Left hindlimb (tissue), 1 donor: Measurements from ENCODE around the gene GGTA1.
"Not testable (repeated sequence)": the region's sequence is repeated elsewhere in the genome, so short reads cannot be mapped to it uniquely, and the experiment has no call there.

Source experiments
- DNase-seq: peaks from one replicate; pipeline ENCODE4 v3.0.0-alpha.2; 2018

The GGTA1 gene

DNA sequence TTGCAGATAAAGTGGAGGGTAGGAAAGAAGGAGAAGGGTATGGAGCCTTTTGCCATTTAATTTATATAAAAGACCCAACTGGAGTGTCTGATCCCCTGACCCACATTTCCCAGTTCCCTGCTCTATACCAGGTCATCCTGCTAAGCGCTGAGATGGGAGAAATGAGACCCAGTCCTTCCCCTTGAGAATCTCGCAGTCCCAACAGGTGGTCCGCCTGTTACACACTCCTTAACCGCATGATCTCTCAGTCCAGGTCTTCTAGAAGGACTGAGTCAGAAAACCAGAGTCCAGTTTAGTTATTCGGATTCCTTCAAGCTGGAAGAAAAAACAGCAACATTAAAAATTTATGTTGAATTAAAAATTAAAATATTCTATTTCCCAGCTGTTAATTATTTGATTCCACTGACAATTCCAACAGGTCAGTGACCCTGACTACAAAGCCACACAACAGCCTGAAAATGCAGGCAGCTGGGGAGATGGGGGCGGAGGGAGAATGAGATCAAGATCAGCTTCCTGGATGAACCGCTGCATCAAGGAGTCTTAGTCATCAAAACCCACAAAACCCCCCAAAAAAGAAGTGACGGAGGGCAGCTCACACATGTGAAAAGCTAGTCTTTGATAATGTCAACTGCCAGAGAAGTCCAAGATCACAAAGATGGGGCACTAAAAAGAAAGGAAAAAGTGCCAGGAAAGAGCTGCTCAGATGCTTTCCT is 44.0 kb downstream of the GGTA1 start:
- no peak for DNase-seq

DNA sequence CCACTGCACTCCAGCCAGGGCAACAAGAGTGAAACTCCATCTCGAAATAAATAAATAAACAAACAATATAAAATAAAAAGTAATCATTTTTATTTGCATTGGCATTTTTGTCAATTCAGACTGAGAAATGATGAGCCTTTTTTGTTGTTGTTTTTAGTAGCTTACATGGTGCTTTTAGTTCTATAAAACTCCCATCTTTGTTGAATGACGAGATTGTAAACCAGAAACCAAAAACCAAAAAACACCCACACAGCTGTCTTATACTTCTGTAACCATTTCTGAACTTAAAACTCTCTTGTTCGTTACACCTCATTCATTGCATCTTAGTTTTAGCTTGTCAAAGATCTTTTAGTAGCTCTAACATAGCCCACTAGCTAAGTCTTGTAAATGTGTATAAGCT is 44.7 kb downstream of the GGTA1 start:
- DNase-seq: no peak

DNA sequence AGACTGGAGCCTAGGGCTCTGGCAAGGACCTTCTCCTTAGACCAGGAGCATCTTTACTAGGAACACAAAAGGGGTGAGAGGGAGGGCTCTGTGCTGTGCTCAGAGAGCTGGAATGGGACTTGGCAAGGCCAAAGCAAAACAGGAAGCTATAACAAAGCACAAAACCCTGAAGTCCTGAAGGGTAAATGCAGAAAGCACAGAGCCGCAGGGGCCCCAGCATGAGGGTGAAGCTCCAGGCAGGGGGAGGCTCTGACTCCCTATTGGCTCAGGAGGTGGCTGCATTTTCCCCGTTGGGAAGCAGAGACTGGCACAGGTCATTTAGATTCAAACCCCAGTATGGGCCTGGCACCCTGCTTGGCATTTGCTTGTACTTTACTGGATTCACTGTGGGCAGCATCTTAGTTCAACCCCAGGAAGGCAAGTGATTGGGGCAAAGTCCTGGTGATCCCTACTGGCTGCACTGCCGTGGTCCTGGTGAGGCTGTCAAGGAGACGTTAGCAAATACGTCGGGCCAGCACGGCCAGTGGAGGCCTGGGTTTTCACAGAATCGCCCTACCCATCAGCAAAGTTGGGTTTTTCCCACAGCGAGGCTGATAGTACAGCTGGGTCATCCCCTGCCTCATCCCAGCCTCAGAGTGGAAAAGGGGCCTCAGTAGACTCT is 46.3 kb downstream of the GGTA1 start:
- DNase-seq: no peak

DNA sequence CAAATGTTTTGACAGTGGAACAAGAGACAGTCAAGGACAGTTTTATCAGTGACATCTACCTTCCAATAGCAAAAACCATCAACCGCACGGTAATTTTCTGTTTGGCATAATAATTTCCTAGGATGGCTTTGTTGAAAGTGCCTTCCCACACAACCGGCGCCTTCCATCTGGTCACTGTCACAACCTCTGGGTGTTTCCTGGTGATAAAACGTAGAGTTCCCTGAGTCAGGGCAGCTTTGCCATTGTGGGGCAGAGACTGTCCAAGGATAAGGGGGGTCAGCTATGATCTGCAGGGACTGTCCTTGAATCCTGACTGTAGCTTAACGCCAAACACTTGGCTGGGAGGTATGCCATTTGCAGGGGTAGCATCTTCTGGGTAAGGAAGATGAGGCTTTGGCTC is 47.6 kb downstream of the GGTA1 start:
- no peak for DNase-seq

DNA sequence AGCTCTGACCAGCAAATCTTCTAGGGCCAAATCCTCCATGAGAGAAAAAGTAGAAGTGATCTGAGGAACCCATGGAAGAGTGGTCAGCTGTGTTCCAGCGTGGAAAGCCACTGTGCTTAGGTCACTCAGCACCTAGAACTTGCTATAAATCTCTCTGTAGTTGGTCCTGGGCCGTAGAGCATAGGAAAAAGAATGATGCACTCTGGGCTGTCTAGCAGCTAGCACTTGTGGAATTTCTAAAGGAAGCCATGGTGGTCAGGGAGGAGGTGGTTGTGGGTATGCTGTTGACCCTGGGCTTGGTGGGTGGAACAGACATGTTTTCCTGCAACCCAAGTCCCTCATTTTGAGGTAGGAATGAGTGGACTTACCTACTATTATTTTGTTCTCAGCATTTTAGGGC is 48.1 kb downstream of the GGTA1 start:
- DNase-seq: no peak

DNA sequence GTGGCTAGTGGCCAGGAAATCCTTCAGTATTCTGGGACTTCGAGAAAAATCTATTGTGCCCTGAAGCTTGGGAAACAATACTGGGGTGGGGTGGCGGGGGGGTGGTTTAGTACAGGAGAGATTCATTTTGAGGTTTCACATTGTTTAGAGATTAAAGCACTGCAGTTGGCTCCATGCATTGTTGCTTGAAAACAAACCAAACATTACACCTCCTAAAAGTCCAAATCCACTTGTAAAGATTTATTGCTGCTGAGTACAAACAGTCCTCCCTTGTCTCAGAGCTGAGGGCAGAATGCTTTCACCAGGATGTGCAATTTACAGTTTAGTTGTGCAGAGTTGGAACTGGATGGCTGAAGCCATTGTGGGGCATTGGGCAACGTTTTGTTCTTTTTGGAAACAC is 49.4 kb downstream of the GGTA1 start:
- DNase-seq: no peak

DNA sequence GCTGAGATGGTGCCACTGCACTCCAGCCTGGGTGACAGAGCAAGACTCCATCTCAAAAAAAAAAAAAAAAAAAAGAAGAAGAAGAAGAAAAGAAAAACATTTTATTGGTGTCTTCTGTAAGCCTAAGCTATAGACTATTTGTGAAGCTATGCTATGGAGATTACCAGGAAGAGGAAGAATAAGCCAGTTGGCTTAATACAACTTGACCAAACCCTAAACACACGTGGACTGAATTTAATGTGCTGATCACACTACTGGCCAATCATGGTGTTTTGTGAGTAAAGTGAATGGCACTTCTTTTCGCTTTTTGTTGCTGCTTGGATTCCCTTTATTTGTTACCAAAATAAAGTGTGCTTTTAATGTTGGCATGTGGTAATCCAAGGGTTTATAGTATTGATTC is 49.9 kb downstream of the GGTA1 start:
- no peak for DNase-seq

DNA sequence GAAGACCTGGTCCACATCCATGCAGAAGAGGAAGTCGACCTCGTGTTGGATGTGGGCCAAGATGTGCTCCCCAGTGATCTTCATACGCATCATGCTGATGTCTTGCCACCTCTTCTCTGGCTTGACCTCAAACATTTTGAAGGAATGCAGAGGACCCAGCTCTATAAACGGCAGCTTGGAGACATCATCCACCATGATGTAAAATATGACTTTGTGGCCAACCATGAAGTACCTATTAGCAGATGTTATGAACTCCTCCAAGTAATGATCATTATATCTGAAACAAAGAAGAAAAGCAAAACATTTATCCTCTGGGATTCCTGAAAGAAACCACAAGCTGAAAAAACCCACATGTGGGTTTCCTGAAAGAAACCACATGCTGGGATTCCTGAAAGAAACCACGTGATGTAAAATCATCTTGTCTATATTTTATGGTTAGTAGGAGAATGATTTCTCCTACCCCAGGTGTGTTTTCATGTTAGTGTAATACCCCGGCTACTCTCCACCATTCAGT is 52.3 kb downstream of the GGTA1 start:
- no peak for DNase-seq

DNA sequence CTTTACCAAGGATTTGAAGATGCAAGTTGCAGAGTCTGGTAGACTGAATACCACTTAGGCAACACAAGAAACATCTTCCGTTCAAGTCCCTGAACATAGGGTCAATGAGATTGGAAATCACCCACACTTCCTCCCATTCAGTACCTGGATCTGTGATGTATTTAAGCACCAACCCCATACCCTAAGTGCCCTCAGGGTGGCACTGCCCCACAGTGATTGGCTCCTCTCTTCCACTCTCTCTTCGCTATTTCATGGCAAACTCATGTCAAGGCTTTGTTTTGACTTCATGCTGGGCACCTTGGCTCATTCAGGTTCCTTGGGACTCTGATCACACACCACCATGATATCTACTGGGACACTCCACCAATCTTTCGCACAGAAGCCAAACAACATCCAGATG is 53.7 kb downstream of the GGTA1 start:
- DNase-seq: no peak

DNA sequence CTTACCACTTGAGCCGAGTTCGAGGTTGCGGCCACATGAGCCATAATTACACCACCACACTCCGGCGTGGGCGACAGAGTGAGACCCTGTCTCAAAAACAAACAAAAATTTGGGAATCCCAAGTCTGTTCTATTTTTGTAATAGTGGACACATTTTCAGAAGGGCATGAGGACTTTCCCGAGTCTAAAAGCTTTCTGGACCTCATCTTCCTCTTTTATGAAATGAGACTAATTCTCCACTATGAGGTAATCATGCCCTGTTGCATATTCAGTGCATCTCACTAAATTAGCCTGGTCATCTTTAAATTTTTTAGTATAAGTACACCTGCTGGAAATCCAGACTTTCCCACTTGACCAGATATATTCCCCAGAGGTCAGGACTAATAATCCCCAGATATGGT is 55.7 kb downstream of the GGTA1 start:
- no peak for DNase-seq

DNA sequence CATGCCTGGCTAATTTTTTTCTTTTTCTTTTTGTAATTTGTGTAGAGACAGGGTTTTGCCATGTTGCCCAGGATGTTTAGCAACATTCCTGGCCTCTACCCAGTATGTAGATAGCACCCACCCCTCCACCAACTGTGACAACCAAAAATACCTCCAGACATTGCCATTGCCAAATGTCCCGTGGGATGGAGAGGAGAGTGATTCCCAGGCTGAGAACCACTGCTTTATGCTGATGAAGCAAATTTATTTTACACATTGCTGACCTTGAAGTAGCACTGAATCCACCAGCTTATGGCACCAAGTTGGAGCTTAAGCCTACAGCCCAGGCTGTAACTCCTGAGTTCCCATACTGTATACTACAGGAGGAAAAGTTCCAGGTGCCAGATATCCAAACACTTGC is 58.5 kb downstream of the GGTA1 start:
- no peak for DNase-seq

DNA sequence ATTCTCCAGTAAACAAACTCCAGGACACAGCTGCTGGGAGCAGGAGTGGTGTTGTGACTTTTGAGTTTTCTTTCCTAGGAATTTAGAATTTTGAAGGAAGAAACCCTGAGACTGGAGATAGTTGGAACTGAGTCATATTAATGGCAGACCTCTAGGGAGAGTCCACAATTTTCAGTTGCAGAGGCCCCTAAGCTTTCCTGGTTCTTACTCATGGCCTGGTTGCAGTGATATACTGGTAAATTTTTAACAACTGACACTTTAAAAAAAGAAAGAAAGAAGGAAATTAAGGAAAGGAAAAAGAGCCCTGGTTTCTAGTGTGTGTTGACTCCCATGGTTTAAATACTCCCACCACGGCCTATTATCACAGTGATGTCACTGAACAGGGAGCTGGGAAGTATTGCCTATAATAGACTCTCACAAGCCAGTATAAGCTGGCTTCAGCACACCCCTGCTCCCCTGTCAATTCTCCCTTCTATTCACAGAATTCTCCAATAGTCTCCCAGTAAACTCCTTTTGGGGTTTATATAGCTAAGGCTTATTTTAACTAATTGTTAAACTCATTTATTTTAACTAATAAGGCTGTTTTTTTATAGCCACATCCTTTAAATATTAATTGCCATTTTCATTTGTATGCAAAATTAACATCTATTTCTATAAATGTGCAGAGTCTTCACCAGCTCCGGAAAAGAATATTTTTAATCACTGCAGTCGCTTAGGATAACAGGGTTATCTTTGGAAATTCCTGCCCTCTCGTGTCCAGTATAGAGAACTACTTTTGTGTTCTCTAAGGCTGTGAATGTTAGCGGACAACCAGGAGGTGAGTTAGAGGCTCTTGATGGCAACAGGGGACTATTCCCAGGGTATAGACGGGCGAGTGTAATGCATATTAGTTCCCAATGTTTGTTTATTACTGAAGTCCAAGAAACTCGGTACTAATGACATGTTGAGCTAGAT is 59.7 kb downstream of the GGTA1 start:
- DNase-seq: no peak

DNA sequence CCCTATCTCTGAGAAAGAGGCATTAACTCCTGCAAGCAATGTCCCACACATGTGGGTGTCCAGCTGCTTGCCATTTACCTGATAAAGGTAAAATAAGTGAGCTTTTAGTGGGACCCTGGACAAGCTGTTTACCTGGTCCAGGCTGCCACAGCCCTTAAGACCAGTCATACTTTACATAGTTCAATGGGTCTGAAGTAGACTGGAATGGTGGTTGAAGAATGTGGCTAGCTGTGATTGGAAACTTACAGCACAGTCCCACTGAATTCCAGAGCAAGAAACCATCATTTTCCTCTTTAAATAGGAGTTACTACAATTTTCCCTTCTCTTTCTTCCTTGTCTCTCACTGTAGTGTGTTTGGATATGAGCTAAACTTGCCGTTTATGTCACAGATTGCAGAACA is 60.6 kb downstream of the GGTA1 start:
- no peak for DNase-seq

DNA sequence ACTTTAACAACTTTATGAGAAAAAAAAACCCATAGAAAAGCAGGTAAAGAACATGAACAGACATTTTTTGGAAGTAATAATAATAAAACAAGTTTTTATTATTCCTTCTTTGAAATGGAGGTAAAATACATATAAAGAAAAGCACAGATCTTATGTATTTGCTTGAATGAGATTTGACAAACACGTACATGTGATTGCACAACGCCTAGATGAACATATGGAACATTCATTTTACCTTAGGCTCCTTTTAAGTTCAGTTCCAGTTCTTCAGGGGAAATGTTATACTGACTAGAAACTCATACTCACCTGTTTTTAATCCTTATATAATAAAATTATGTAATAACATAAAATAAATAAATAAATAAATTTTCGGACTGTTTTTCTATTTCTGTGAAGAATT is 61.8 kb downstream of the GGTA1 start:
- no peak for DNase-seq

DNA sequence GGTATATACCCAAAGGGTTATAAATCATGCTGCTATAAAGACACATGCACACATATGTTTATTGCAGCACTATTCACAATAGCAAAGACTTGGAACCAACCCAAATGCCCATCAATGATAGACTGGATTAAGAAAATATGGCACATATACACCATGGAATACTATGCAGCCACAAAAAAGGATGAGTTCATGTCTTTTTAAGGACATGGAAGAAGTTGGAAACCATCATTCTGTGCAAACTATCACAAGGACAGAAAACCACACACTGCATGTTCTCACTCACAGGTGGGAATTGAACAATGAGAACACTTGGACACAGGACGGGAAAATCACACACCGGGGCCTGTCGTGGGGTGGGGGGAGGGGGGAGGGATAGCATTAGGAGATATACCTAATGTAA is 62.6 kb downstream of the GGTA1 start:
- DNase-seq: not testable (repeated sequence)

DNA sequence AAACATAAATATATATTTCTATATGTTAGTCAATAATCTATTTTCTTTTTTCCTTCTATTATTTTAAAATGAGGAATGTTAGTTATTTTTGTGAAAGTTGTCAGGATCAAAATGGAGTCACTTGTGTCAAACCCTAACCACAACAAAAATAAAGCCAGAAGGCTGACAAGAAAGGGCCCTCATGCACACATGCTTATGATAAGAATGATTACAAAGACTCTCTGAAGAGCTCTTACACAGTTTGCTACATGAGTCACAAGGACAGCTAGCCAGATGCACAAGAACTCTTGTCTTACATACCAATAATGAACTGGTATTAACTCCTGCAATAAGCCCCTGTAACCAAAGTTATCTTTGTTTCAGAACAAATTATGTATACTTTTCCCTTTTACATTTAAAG is 64.7 kb downstream of the GGTA1 start:
- no peak for DNase-seq

DNA sequence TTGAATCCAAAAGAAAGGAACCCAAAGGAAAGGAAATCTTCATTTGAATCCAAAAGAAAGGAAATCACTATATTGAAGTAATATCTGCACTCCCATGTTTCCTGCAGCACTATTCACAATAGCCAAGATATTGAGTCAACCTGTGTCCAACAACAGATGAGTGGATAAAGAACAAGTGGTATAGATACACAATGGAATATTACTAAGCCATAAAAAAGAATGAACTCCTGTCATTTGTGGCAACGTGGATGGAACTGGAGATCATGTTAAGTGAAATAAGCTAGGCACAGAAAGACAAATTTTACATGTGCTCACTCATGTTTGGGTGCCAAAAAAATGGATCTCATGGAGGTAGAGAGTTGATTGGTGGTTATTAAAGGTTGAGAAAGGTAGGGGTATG is 71.7 kb downstream of the GGTA1 start:
- no peak for DNase-seq

DNA sequence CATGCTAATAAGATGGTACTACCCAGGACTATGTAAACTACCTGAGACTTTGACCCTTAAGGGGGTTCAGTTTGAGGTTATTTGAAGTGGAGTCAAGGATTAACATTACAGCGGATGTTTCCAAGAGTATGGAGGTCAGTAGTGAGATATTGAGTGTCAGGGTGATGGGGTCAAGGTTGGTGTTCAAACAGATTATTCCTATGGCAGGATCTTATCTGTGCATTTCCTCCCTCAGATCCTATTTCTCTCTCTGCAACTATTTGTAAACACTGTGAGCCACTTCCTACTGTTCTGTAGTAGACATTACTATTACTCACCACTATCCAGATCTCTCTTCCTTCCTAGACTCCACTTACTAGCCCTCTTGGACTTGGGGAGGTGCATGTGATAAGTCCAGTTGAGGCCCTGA is 75.6 kb downstream of the GGTA1 start:
- DNase-seq: no peak

DNA sequence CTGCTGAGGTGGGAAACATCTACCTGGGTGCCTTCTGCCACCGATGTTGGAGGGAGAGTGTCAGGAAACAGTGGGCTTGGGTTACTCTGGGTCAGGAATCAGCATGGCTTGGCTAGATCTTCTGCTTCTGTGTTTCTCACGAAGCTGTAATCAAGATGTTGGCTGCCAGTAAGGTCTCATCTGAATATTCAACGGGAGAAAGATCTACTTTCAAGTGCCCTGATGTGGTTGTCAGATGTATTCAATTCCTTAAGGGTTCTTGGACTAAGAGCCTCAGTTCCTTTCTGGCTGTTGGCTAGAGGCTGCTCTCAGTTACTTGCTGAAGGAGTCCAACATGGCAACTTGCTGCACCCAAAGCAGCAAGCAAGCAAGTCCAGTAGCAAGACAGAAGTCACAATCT is 87.7 kb downstream of the GGTA1 start:
- no peak for DNase-seq

DNA sequence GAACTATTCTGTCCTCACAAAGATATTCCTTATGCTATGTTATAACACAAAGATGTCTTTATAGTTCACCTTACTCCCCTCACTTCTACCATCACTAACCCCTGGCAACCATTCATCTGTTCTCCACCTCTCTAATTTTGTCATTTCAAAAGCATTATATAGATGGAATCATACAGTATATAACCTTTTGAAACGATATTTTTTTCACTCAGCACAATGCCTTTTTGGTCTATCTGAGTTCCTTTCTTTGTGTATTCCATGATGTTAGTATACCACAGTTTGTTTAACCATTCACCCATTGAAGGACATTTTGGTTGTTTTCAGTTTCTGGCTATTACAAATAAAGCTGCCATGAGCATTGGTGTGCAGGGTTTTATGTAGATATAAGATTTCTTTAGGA is 93.7 kb downstream of the GGTA1 start:
- no peak for DNase-seq
